HepG2 (cell line): ENCODE data around the gene ME2. TPM values are rescaled to one million over a fixed set of nuclear protein-coding genes. Genes with fewer than 3 reads are reported as not detected.

Experiments used
- DR1 ChIP-seq: sonication (generic); formaldehyde crosslinking; IDR thresholded peaks from 2 replicates; pipeline ENCODE4 v1.8.0; 2021; ENCODE audit warnings: mild to moderate bottlenecking, missing genetic modification reagents, inconsistent platforms
- KLF16 ChIP-seq, 2 experiments: sonication (generic) in 1 of 2; formaldehyde crosslinking in 1 of 2; IDR thresholded peaks; 2 replicates each; pipeline versions ENCODE4 v1.6.1 to v1.8.0; 2016 to 2023; ENCODE audit warnings: missing genetic modification reagents in 2 of 2, missing compliant biosample characterization in 1 of 2
- NRL ChIP-seq: sonication (generic); formaldehyde crosslinking; IDR thresholded peaks from 2 replicates; pipeline ENCODE4 v1.5.0; 2020; ENCODE audit warnings: missing genetic modification reagents, mild to moderate bottlenecking, moderate library complexity, borderline replicate concordance
- REL ChIP-seq: sonication (generic); formaldehyde crosslinking; conservative IDR thresholded peaks from 2 replicates; pipeline ENCODE4 v1.8.0; 2022; ENCODE audit warnings: mild to moderate bottlenecking, missing genetic modification reagents, moderate library complexity
- RFXAP ChIP-seq: sonication (generic); formaldehyde crosslinking; IDR thresholded peaks from 2 replicates; pipeline ENCODE4 v1.4.0; 2020; ENCODE audit warnings: missing genetic modification reagents, borderline replicate concordance
- TCF12 ChIP-seq, 2 experiments: fragments of 450-650 bp in 1 of 2; sonication (generic) in 1 of 2; formaldehyde crosslinking in 1 of 2; IDR thresholded peaks; 2 replicates each; pipeline versions ENCODE4 v1.6.1 to v1.8.0; 2017 to 2022; ENCODE audit warnings: antibody characterized with exemption in 1 of 2, mild to moderate bottlenecking in 1 of 2, missing genetic modification reagents in 1 of 2, moderate library complexity in 1 of 2
- YY1 ChIP-seq: IDR thresholded peaks from 2 replicates; pipeline ENCODE4 v1.6.1; 2011; ENCODE audit warnings: low read length, low read depth, moderate library complexity, mild to moderate bottlenecking; ENCODE audit not compliant: insufficient read depth, insufficient replicate concordance
- ZNF136 ChIP-seq: sonication (generic); formaldehyde crosslinking; IDR thresholded peaks from 2 replicates; pipeline ENCODE4 v1.8.1; 2022; ENCODE audit warnings: low read depth, mild to moderate bottlenecking, moderate library complexity, missing genetic modification reagents
- ZNF224 ChIP-seq: sonication (generic); formaldehyde crosslinking; IDR thresholded peaks from 2 replicates; pipeline ENCODE4 v1.5.0; 2020; ENCODE audit warnings: mild to moderate bottlenecking, missing genetic modification reagents
- ZNF557 ChIP-seq: sonication (generic); formaldehyde crosslinking; IDR thresholded peaks from 2 replicates; pipeline ENCODE4 v1.4.0; 2020; ENCODE audit warnings: missing genetic modification reagents
- polyA plus RNA-seq, 8 experiments: library from polyadenylated mRNA; depleted of rRNA in 3 of 8; stranded (reverse) in 7 of 8; unstranded in 1 of 8; fragments of >200 nt; fragmentation: Illumina TruSeq in 4 of 8; extraction: Trizol in 4 of 8; gene quantifications; 2 replicates each; pipeline versions ENCODE4 v1.2.1 to v1.2.3, GENCODE V29; 2011 to 2016; ENCODE audit warnings: low read depth in 4 of 8, missing spikeins in 1 of 8, mixed read lengths in 1 of 8; ENCODE audit not compliant: insufficient read depth in 1 of 8
- total RNA-seq, 5 experiments: library from RNA; depleted of rRNA; stranded (reverse); fragments of >200 nt; fragmentation: Illumina TruSeq; extraction: Trizol; gene quantifications; 2 replicates each; pipeline ENCODE4 v1.2.3, GENCODE V29; 2016; ENCODE audit warnings: low read depth in 1 of 5
- TF ChIP-seq, protein P1 (sequence below): sonication (generic); formaldehyde crosslinking; IDR thresholded peaks from 2 replicates; pipeline ENCODE4 v1.4.0; 2020; ENCODE audit warnings: mild to moderate bottlenecking, missing genetic modification reagents
- TF ChIP-seq, protein P2 (sequence below): sonication (generic); formaldehyde crosslinking; IDR thresholded peaks from 2 replicates; pipeline ENCODE4 v1.4.0; 2020; ENCODE audit warnings: missing genetic modification reagents, low read depth, mild to moderate bottlenecking, borderline replicate concordance
- TF ChIP-seq, protein P3 (sequence below): IDR thresholded peaks from 2 replicates; pipeline ENCODE4 v1.6.1; 2016; ENCODE audit warnings: mild to moderate bottlenecking
- TF ChIP-seq, protein P4 (sequence below): sonication (generic); formaldehyde crosslinking; conservative IDR thresholded peaks from 2 replicates; pipeline ENCODE4 v1.4.0; 2020; ENCODE audit warnings: missing genetic modification reagents

Gene ME2
- total and polyA plus RNA-seq, 2 of the 13 experiments (the other 11 are each of a cell fraction or from before 2014, with no cell fraction given), result 17.3 to 20.6 TPM

DNA sequence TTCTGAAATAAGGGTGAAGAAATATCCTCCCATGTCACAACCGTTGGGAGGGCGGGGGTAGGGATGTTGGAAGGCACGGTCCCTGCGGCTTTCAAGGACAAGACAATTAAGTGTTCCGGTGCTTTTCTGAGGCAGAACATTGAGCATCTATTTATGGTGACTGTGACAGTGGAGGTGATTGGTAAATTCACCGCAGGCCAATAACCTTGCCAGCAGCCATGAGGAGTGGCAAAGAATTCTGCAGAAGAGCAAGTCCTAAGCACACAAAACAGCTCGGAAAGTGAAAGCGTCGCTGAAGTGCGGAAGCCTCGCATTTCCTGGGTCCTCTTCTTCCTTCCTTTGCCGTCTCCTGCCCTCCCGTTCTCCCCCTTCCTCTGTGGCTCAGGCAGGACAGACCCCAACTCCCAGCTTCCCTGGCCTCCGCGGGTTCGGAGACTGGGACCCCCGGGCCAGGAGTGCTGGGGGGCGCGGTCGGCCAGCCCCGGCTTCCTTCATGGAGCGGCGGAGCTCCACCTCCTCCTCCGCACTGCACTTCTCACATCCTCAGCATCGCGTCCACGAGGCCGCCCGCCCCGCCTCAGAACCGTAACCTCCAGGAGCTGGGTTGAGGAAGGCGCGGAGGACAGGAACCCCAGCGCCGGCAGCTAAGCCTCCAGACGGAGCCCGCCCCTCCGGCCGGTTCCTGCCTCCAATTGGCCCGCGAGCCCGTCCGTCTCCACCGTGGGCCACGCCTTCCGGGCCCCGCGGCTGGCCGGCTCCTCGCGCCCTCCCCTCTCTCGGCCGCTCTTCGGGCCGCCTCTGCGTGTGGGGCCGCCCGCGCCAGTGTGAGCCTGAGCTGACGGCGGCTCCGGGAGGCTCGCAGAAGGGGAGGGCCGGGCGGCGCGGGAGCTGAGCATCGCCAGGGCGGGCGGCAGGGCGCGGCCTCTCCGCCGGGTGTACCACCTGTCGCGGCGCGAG lies at the start of gene ME2 (continued):
- TF ChIP-seq, protein P1, sequence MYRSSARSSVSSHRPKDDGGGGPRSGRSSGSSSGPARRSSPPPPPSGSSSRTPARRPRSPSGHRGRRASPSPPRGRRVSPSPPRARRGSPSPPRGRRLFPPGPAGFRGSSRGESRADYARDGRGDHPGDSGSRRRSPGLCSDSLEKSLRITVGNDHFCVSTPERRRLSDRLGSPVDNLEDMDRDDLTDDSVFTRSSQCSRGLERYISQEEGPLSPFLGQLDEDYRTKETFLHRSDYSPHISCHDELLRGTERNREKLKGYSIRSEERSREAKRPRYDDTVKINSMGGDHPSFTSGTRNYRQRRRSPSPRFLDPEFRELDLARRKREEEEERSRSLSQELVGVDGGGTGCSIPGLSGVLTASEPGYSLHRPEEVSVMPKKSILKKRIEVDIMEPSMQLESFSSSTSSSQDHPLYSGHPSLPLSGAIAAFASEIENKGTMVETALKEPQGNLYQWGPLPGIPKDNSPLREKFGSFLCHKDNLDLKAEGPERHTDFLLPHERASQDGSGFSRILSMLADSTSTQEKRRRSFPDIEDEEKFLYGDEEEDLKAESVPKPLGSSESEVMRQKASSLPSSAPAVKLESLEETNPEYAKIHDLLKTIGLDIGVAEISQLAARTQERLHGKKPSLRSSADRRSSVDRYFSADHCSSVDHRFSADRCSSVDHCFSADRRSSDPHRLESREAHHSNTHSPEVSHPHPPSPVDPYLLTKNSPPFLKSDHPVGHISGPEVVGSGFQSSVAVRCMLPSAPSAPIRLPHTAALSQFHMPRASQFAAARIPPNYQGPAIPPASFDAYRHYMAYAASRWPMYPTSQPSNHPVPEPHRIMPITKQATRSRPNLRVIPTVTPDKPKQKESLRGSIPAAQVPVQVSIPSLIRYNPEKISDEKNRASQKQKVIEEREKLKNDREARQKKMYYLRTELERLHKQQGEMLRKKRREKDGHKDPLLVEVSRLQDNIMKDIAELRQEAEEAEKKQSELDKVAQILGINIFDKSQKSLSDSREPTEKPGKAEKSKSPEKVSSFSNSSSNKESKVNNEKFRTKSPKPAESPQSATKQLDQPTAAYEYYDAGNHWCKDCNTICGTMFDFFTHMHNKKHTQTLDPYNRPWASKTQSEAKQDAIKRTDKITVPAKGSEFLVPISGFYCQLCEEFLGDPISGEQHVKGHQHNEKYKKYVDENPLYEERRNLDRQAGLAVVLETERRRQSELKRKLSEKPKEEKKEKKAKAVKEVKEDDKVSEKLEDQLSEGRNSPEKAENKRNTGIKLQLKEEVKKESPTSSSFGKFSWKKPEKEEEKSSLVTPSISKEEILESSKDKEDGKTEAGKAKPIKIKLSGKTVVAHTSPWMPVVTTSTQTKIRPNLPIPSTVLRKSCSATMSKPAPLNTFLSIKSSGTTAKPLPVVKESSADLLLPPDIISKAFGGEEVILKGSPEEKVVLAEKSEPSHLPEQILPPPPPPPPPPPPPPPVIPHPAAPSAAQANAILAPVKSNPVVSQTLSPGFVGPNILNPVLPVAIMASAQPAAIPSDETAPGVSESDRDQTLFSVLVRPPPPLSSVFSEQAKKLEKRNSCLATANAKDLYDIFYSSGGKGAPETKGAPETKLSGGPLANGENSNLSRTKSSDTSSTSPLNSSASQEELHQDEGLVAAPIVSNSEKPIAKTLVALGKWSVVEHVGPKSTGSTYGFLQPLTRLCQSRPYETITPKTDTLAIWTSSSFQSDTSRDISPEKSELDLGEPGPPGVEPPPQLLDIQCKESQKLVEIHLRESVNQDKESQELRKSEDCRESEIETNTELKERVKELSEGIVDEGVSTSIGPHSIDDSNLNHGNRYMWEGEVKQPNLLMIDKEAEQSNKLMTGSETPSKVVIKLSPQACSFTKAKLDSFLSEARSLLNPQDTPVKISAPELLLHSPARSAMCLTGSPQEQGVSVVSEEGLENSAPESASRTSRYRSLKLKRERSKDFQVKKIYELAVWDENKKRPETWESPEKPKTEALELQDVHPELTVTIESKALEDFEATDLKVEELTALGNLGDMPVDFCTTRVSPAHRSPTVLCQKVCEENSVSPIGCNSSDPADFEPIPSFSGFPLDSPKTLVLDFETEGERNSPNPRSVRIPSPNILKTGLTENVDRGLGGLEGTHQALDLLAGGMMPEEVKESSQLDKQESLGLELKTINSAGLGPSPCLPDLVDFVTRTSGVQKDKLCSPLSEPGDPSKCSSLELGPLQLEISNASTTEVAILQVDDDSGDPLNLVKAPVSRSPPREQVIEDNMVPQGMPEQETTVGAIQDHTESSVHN (CRISPR knock-in tag), result peak; percentile 60; the same call in 1 of the 2 replicates
- TF ChIP-seq, protein P2, sequence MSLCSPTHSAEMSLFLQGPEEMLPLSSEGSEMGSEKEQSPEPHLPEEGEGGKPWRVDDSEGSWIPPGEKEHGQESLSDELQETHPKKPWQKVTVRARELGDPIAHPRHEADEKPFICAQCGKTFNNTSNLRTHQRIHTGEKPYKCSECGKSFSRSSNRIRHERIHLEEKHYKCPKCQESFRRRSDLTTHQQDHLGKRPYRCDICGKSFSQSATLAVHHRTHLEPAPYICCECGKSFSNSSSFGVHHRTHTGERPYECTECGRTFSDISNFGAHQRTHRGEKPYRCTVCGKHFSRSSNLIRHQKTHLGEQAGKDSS (CRISPR knock-in tag), result peak; percentile 26; the same call in 1 of the 2 replicates
- TF ChIP-seq, protein P3, sequence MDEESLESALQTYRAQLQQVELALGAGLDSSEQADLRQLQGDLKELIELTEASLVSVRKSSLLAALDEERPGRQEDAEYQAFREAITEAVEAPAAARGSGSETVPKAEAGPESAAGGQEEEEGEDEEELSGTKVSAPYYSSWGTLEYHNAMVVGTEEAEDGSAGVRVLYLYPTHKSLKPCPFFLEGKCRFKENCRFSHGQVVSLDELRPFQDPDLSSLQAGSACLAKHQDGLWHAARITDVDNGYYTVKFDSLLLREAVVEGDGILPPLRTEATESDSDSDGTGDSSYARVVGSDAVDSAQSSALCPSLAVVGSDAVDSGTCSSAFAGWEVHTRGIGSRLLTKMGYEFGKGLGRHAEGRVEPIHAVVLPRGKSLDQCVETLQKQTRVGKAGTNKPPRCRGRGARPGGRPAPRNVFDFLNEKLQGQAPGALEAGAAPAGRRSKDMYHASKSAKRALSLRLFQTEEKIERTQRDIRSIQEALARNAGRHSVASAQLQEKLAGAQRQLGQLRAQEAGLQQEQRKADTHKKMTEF (CRISPR knock-in tag), result peak; percentile 53; the same call in 1 of the 2 replicates
- TF ChIP-seq KLF16 (CRISPR knock-in tag; IDR thresholded peaks at IDR 0.05) (peak in 1 of 2 experiments; percentile 28; a peak in 1 of 4 replicates), TCF12 (IDR thresholded peaks at IDR 0.05) (no peak), TCF12 (CRISPR knock-in tag; IDR thresholded peaks at IDR 0.05) (no peak; the same call in 1 of the 2 replicates), YY1 (no peak), ZNF136 (CRISPR knock-in tag) (no peak), DR1 (CRISPR knock-in tag) (0 out of 2 replicates have a peak, but pooled peaks have one; percentile 53), ZNF224 (CRISPR knock-in tag) (peak; percentile 68; the same call in 1 of the 2 replicates), ZNF557 (CRISPR knock-in tag) (no peak), NRL (peak; percentile 48; the same call in 1 of the 2 replicates), REL (CRISPR knock-in tag) (0 out of 2 replicates have a peak, but pooled peaks have one; percentile 46), RFXAP (0 out of 2 replicates have a peak, but pooled peaks have one; percentile 19)
- TF ChIP-seq, protein P4, sequence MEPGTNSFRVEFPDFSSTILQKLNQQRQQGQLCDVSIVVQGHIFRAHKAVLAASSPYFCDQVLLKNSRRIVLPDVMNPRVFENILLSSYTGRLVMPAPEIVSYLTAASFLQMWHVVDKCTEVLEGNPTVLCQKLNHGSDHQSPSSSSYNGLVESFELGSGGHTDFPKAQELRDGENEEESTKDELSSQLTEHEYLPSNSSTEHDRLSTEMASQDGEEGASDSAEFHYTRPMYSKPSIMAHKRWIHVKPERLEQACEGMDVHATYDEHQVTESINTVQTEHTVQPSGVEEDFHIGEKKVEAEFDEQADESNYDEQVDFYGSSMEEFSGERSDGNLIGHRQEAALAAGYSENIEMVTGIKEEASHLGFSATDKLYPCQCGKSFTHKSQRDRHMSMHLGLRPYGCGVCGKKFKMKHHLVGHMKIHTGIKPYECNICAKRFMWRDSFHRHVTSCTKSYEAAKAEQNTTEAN (CRISPR knock-in tag), result no peak
